Retinal pigment epithelial cell (primary cell): ENCODE measurements around the gene SRA1.
"Not testable (repeated sequence)": the region's sequence is repeated elsewhere in the genome, so short reads cannot be mapped to it uniquely, and the experiment has no call there.

ENCODE experiments used
- DNase-seq: peaks from one replicate; pipeline ENCODE4 v3.0.0-alpha.2; 2010; ENCODE audit warnings: low read depth
- H3K4me3 ChIP-seq: 2 replicates; pipeline ENCODE4 v1.5.1; 2011; ENCODE audit warnings: mild to moderate bottlenecking, low read length, control low read depth, moderate library complexity
- TF ChIP-seq, protein P1 (sequence below): conservative IDR thresholded peaks from 2 replicates; pipeline ENCODE4 v1.5.1; 2011; ENCODE audit warnings: low read depth, low read length, control low read depth, inconsistent platforms

SRA1 gene

GRCh38 chr5:140557136-140557805, at the start of gene SRA1:
Gene SRA1, minus strand, starts transcription at chr5:140557473. Its CDS starts 21 bp downstream, at chr5:140557452.
- peak; percentile 54 for DNase-seq
- peak within 1 kb of the TSS; percentile 81 for H3K4me3 ChIP-seq
- TF ChIP-seq, protein P1, sequence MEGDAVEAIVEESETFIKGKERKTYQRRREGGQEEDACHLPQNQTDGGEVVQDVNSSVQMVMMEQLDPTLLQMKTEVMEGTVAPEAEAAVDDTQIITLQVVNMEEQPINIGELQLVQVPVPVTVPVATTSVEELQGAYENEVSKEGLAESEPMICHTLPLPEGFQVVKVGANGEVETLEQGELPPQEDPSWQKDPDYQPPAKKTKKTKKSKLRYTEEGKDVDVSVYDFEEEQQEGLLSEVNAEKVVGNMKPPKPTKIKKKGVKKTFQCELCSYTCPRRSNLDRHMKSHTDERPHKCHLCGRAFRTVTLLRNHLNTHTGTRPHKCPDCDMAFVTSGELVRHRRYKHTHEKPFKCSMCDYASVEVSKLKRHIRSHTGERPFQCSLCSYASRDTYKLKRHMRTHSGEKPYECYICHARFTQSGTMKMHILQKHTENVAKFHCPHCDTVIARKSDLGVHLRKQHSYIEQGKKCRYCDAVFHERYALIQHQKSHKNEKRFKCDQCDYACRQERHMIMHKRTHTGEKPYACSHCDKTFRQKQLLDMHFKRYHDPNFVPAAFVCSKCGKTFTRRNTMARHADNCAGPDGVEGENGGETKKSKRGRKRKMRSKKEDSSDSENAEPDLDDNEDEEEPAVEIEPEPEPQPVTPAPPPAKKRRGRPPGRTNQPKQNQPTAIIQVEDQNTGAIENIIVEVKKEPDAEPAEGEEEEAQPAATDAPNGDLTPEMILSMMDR: no peak

GRCh38 chr5:140607031-140607430, 49.8 kb upstream of the SRA1 start:
- H3K4me3 ChIP-seq: no peak overlapping the region
- TF ChIP-seq, protein P1: no peak
- no peak for DNase-seq

GRCh38 chr5:140605879-140606278, 48.6 kb upstream of the SRA1 start:
- TF ChIP-seq, protein P1: no peak
- DNase-seq: no peak
- H3K4me3 ChIP-seq: no peak overlapping the region

GRCh38 chr5:140603734-140604133, 46.5 kb upstream of the SRA1 start:
- no peak overlapping the region for H3K4me3 ChIP-seq
- DNase-seq: no peak
- TF ChIP-seq, protein P1: no peak

GRCh38 chr5:140603446-140603698, 46.1 kb upstream of the SRA1 start:
- DNase-seq, H3K4me3 ChIP-seq: not testable (repeated sequence)

- DNase-seq: no peak
- TF ChIP-seq, protein P1: no peak
- no peak overlapping the region for H3K4me3 ChIP-seq
Observed at GRCh38 chr5:140602147-140602546, 44.9 kb upstream of the SRA1 start.

- DNase-seq: no peak
- no peak overlapping the region for H3K4me3 ChIP-seq
- TF ChIP-seq, protein P1: no peak
Observed at GRCh38 chr5:140600096-140600495, 42.8 kb upstream of the SRA1 start.

GRCh38 chr5:140598836-140599235, 41.6 kb upstream of the SRA1 start:
- TF ChIP-seq, protein P1: no peak
- H3K4me3 ChIP-seq: no peak overlapping the region
- DNase-seq: no peak
